Psoas muscle (tissue), 8 donors: Measurements from ENCODE around the gene SPG11. TPM values are rescaled to one million over a fixed set of nuclear protein-coding genes. Genes with fewer than 3 reads are reported as not detected.
"Not testable (repeated sequence)": the region's sequence is repeated elsewhere in the genome, so short reads cannot be mapped to it uniquely, and the experiment has no call there.

Experiments used
- ATAC-seq, 4 donors: fragments of 200-7000 bp; cut with Tn5 transposase; one replicate each; pipeline ENCODE4 v1.9.1; 2020; ENCODE audit warnings: moderate library complexity in 3 of 4, mild to moderate bottlenecking in 2 of 4
- DNase-seq, 2 donors: peaks; one replicate each; pipeline ENCODE4 v3.0.0-alpha.2; 2020
- H3K27ac ChIP-seq: fragments of 200-600 bp; one replicate; pipeline ENCODE4 v1.8.0; 2022
- H3K27me3 ChIP-seq, 3 donors: fragments of 200-600 bp in 1 of 3; one replicate each; pipeline versions ENCODE4 v1.6.1 to v1.8.0; 2013 to 2022; ENCODE audit warnings: low read length in 2 of 3, mild to moderate bottlenecking in 2 of 3, moderate library complexity in 1 of 3; ENCODE audit not compliant: insufficient read depth in 3 of 3
- H3K36me3 ChIP-seq, 2 donors: fragments of 200-600 bp in 1 of 2; one replicate each; pipeline versions ENCODE4 v1.6.1 to v1.8.0; 2013 to 2022; ENCODE audit warnings: low read depth in 1 of 2, mild to moderate bottlenecking in 1 of 2, moderate library complexity in 1 of 2; ENCODE audit not compliant: insufficient read depth in 1 of 2
- H3K4me1 ChIP-seq: fragments of 200-600 bp; one replicate; pipeline ENCODE4 v1.8.0; 2022
- H3K4me3 ChIP-seq: fragments of 200-600 bp; one replicate; pipeline ENCODE4 v1.8.0; 2022; ENCODE audit warnings: mild to moderate bottlenecking
- H3K9me3 ChIP-seq: fragments of 200-600 bp; one replicate; pipeline ENCODE4 v1.8.0; 2022
- CTCF ChIP-seq: fragments of 200-600 bp; IDR thresholded peaks from one replicate; pipeline ENCODE4 v1.8.0; 2022; ENCODE audit warnings: antibody characterized with exemption
- WGBS, 3 donors: extraction: QIAGEN DNeasy Blood & Tissue Kit; methylation state at CpG; one replicate each; pipeline versions ENCODE4 v1.1.6 to v1.1.7; 2013; 5-methylcytosine and 5-hydroxymethylcytosine counted together
- intact Hi-C, 2 donors: fragments of 100-400 bp; cut with DNase I; formaldehyde crosslinking; loops; one replicate each; pipeline versions ENCODE4 v1.11.0 to v1.14.2; 2022
- polyA plus RNA-seq, 3 donors: library from polyadenylated mRNA; stranded (reverse); fragments of 200-250 nt; gene quantifications; one replicate each; pipeline ENCODE4 v1.2.3, GENCODE V29; 2013
- total RNA-seq, 4 donors: library from RNA; stranded (reverse); fragmentation: NEBNext Ultra II Directional in 2 of 4; extraction: Animal tissue kit (Norgen Biotek cat#: 25700) in 2 of 4; gene quantifications; one replicate each; pipeline versions ENCODE4 v1.2.1 to v1.2.4, GENCODE V29; 2021 to 2023
- donor health status: healthy with polysubstance abuse.
- donor health status: DM: no; HTN: no; CAD: no; lungs with moderate emphysema.
- donor health status: Bipolar disorder and iron deficiency.
- donor health status: healthy.
- donor health status: DM: yes; HTN: yes; CAD: no.
- donor health status: DM: no; HTN: no; CAD: no.
- donor health status: DM: no; HTN: no; CAD: no.
- donor health status: DM: yes; HTN: yes; CAD: no.

SPG11 gene
- total and polyA plus RNA-seq, 7 donors: 10.3 to 38.1 (median 26.3) TPM

GRCh38 chr15:44636976-44637375 lies 26.5 kb downstream of the SPG11 start:
- intact Hi-C loops: no loop called here
- peaks cover 9 to 60% of the 10 kb centered on the region in 2 donors for H3K36me3 ChIP-seq
- WGBS, 3 donors: 78 to 94% (median 84%) methylated on average over 1 of the region's 1 CpG

GRCh38 chr15:44633603-44634002 lies 29.9 kb downstream of the SPG11 start:
- Histone ChIP-seq H3K9me3 (no peaks in the 10 kb centered on the region), H3K4me3 (no peak overlapping the region), H3K4me1 (no peaks in the 10 kb centered on the region), H3K36me3 (peaks cover 18 to 82% of the 10 kb centered on the region in 2 donors), H3K27me3 (no peaks in the 10 kb centered on the region), H3K27ac (no peak overlapping the region)
- TF ChIP-seq CTCF: no peak
- DNase-seq: no peak
- ATAC-seq: no peak
- 78 to 94% (median 82%) methylated on average over 5 of the region's 5 CpGs for WGBS, 3 donors
- intact Hi-C loops: no loop called here

More at GRCh38 chr15:44636976-44637375, 26.5 kb downstream of the SPG11 start:
- H3K27ac ChIP-seq: no peak overlapping the region
- H3K9me3 ChIP-seq: no peaks in the 10 kb centered on the region
- no peak overlapping the region for H3K4me3 ChIP-seq
- no peaks in the 10 kb centered on the region for H3K4me1 ChIP-seq
- no peaks in the 10 kb centered on the region for H3K27me3 ChIP-seq
- DNase-seq: no peak
- no peak for TF ChIP-seq CTCF
- no peak for ATAC-seq

- H3K4me1 ChIP-seq, H3K27ac ChIP-seq, DNase-seq, H3K9me3 ChIP-seq, intact Hi-C loops, ATAC-seq, H3K27me3 ChIP-seq, H3K4me3 ChIP-seq: not testable (repeated sequence)
- 77 to 97% (median 93%) methylated on average over 2 of the region's 2 CpGs for WGBS, 3 donors
- peaks cover 15 to 100% of the 10 kb centered on the region in 2 donors for H3K36me3 ChIP-seq
These were observed 38.2 kb downstream of the SPG11 start for GRCh38 chr15:44625286-44625685.

- no peak for DNase-seq
- Histone ChIP-seq H3K27ac (no peak overlapping the region), H3K9me3 (no peaks in the 10 kb centered on the region), H3K27me3 (no peaks in the 10 kb centered on the region), H3K36me3 (peaks cover 7 to 100% of the 10 kb centered on the region in 2 donors), H3K4me1 (no peaks in the 10 kb centered on the region), H3K4me3 (no peak overlapping the region)
- TF ChIP-seq CTCF: no peak
- intact Hi-C loops: no loop called here
- ATAC-seq: no peak
These were observed 40.3 kb downstream of the SPG11 start for GRCh38 chr15:44623178-44623577.

- Histone ChIP-seq H3K4me3 (no peak overlapping the region), H3K9me3 (no peaks in the 10 kb centered on the region), H3K4me1 (no peaks in the 10 kb centered on the region), H3K36me3 (peaks cover 3 to 100% of the 10 kb centered on the region in 2 donors), H3K27me3 (no peaks in the 10 kb centered on the region), H3K27ac (no peak overlapping the region)
- TF ChIP-seq CTCF: no peak
- WGBS, 3 donors: 94 to 100% (median 100%) methylated on average over 1 of the region's 1 CpG
- ATAC-seq: no peak
- no peak for DNase-seq
- intact Hi-C loops: no loop called here
These were observed 43.4 kb downstream of the SPG11 start for GRCh38 chr15:44620081-44620480.
